Fibroblast of lung (primary cell): ENCODE data around the gene KNCN. TPM values are rescaled to one million over a fixed set of nuclear protein-coding genes. Genes with fewer than 3 reads are reported as not detected.

ENCODE experiments used
- DNase-seq, 2 donors: peaks; one replicate each; pipeline versions ENCODE4 v3.0.0 to v3.0.0-alpha.2; 2010; ENCODE audit warnings: low read depth in 2 of 2
- H2AFZ ChIP-seq: 2 replicates; pipeline ENCODE4 v1.5.1; 2012; ENCODE audit warnings: low read length, control low read depth, inconsistent platforms
- H3K27ac ChIP-seq: 2 replicates; pipeline ENCODE4 v1.5.1; 2011; ENCODE audit warnings: low read length, control low read depth; ENCODE audit not compliant: insufficient read depth
- H3K27me3 ChIP-seq: 2 replicates; pipeline ENCODE4 v1.5.1; 2011; ENCODE audit warnings: mild to moderate bottlenecking, low read length; ENCODE audit not compliant: control insufficient read depth, insufficient read depth
- H3K36me3 ChIP-seq: 2 replicates; pipeline ENCODE4 v1.5.1; 2011; ENCODE audit warnings: low read length; ENCODE audit not compliant: control insufficient read depth, insufficient read depth
- H3K4me1 ChIP-seq: 2 replicates; pipeline ENCODE4 v1.5.1; 2011; ENCODE audit warnings: low read length; ENCODE audit not compliant: control insufficient read depth, insufficient read depth; ENCODE audit errors: extremely low read depth
- H3K4me2 ChIP-seq: 2 replicates; pipeline ENCODE4 v1.5.1; 2011; ENCODE audit warnings: low read length, control low read depth; ENCODE audit not compliant: insufficient read depth; ENCODE audit errors: extremely low read depth
- H3K4me3 ChIP-seq, 4 experiments: fragments of 200-600 bp in 1 of 4; sonication (generic) in 1 of 4; replicated peaks in 1 of 4; 2 replicates each; pipeline ENCODE4 v1.5.1; 2011 to 2016; ENCODE audit warnings: low read length in 4 of 4, low read depth in 3 of 4, mild to moderate bottlenecking in 3 of 4, control low read depth in 2 of 4, inconsistent platforms in 1 of 4, mixed read lengths in 1 of 4; ENCODE audit not compliant: insufficient read depth in 1 of 4; ENCODE audit errors: control extremely low read depth in 1 of 4
- H3K79me2 ChIP-seq: 2 replicates; pipeline ENCODE4 v1.5.1; 2012; ENCODE audit warnings: mild to moderate bottlenecking, low read length, inconsistent platforms; ENCODE audit not compliant: control insufficient read depth, insufficient read depth
- H3K9ac ChIP-seq: 2 replicates; pipeline ENCODE4 v1.5.1; 2011; ENCODE audit warnings: mild to moderate bottlenecking, low read length, control low read depth; ENCODE audit not compliant: insufficient read depth
- H3K9me3 ChIP-seq: 2 replicates; pipeline ENCODE4 v1.5.1; 2012; ENCODE audit warnings: low read depth, low read length; ENCODE audit not compliant: control insufficient read depth, insufficient read depth
- H4K20me1 ChIP-seq: 2 replicates; pipeline ENCODE4 v1.5.1; 2011; ENCODE audit warnings: low read length; ENCODE audit not compliant: control insufficient read depth, insufficient read depth; ENCODE audit errors: extremely low read depth
- EZH2 ChIP-seq: IDR thresholded peaks from 2 replicates; pipeline ENCODE4 v1.5.1; 2012; ENCODE audit warnings: low read length, control low read depth, mild to moderate bottlenecking; ENCODE audit errors: missing control alignments
- polyA plus RNA-seq, 2 donors: library from polyadenylated mRNA; depleted of rRNA in 1 of 2; stranded (reverse) in 1 of 2; unstranded in 1 of 2; fragments of >200 nt; gene quantifications; 2 replicates each; pipeline ENCODE4 v1.2.1, GENCODE V29; 2011 to 2012; ENCODE audit warnings: missing spikeins in 1 of 2
- total RNA-seq: library from RNA; depleted of rRNA; stranded (reverse); fragments of >200 nt; gene quantifications from 2 replicates; pipeline ENCODE4 v1.2.1, GENCODE V29; 2014
- TF ChIP-seq, protein P1 (sequence below), 2 donors: IDR thresholded peaks in 1 of 2; conservative IDR thresholded peaks in 1 of 2; 1 replicate in 1 of 2; 2 replicates in 1 of 2; pipeline ENCODE4 v1.5.1; 2011 to 2012; ENCODE audit warnings: low read length in 2 of 2, control low read depth in 1 of 2, inconsistent platforms in 1 of 2, low read depth in 1 of 2, mild to moderate bottlenecking in 1 of 2

The KNCN gene
- total and polyA plus RNA-seq, 2 donors (not counting 1 experiment from before 2014, with no cell fraction given) = not detected

DNA sequence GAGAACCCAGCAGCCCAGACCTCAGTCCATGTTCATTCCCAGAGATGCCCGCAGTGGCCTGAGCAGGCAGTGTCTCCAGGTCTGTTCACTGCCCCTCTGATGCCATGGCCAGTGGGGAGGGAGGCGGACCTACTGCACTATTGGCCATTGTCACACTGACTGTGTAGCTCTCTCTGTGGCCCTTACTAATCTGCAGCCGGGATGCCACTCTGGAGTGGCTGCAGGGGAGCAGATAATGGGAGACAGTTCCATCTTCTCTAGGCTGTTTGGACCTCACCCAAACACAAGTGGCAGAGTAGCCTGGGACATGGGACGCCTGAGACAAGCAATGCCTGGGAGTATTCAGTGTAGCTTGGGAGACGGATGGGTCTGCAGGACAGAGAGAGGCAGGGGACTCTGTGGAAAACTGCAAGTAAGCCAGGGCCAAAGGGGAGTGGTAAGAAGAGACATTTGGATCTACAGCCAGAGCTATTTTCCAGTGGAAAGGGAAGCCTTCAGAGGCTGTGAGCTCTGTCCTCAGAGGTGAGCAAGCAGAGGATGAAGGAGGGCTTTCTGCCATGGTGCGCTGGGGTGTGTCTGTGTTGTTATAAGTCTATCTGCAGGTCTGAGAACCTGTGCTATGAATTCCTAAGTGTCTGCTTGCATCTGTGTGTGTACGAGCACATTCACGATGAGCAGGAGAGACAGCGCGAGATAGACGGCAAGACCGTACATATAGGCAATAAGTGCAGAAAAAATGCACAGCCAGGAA is 35.1 kb downstream of the KNCN start:
- Histone ChIP-seq H3K4me3 (no peak overlapping the region), H3K27ac (no peak overlapping the region), H3K4me1 (peaks cover 8% of the 10 kb centered on the region), H4K20me1 (no peaks in the 10 kb centered on the region), H3K27me3 (peaks cover 24% of the 10 kb centered on the region), H3K79me2 (no peaks in the 10 kb centered on the region), H3K9ac (no peak overlapping the region), H3K9me3 (no peaks in the 10 kb centered on the region), H3K4me2 (no peak overlapping the region), H2AFZ (no peak overlapping the region), H3K36me3 (no peaks in the 10 kb centered on the region)
- no peak for DNase-seq
- TF ChIP-seq EZH2 = no peak
- TF ChIP-seq, protein P1, sequence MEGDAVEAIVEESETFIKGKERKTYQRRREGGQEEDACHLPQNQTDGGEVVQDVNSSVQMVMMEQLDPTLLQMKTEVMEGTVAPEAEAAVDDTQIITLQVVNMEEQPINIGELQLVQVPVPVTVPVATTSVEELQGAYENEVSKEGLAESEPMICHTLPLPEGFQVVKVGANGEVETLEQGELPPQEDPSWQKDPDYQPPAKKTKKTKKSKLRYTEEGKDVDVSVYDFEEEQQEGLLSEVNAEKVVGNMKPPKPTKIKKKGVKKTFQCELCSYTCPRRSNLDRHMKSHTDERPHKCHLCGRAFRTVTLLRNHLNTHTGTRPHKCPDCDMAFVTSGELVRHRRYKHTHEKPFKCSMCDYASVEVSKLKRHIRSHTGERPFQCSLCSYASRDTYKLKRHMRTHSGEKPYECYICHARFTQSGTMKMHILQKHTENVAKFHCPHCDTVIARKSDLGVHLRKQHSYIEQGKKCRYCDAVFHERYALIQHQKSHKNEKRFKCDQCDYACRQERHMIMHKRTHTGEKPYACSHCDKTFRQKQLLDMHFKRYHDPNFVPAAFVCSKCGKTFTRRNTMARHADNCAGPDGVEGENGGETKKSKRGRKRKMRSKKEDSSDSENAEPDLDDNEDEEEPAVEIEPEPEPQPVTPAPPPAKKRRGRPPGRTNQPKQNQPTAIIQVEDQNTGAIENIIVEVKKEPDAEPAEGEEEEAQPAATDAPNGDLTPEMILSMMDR (conservative IDR thresholded peaks at IDR 0.05 in 1 of 2, IDR thresholded peaks at IDR 0.05 in 1 of 2; ENCODE audit: low read depth in 1 of 2, low read length in 2 of 2) = no peak

DNA sequence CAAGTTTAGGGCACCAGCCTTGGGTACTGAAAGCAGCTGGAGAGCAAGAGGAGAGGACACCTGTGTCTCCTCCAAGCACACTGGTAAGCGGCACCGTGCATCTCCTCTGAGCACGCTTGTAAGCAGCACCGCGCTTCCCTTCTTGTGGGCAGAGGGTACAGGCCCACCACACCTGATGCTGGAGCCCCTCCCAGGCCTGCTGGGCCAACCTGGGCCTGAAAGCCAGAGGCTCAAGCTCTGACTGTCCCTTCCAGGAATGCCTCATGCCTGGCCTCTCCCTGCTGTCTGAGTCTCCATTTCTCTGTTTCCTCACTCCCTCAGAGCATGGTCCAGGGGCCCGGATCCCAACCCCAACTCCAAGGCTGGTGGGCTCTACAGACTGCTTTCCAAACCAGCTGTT is 35.9 kb downstream of the KNCN start:
- Histone ChIP-seq H3K4me1 (peaks cover 6% of the 10 kb centered on the region), H3K4me2 (no peak overlapping the region), H3K9me3 (no peaks in the 10 kb centered on the region), H2AFZ (no peak overlapping the region), H3K79me2 (no peaks in the 10 kb centered on the region), H3K4me3 (no peak overlapping the region), H4K20me1 (no peaks in the 10 kb centered on the region), H3K27ac (no peak overlapping the region), H3K36me3 (no peaks in the 10 kb centered on the region), H3K27me3 (peaks cover 24% of the 10 kb centered on the region), H3K9ac (no peak overlapping the region)
- no peak for DNase-seq
- TF ChIP-seq EZH2 = no peak
- TF ChIP-seq, protein P1 (conservative IDR thresholded peaks at IDR 0.05 in 1 of 2, IDR thresholded peaks at IDR 0.05 in 1 of 2; ENCODE audit: low read depth in 1 of 2, low read length in 2 of 2) = no peak

GRCh38 chr1:46513536-46513935 is 37.9 kb downstream of the KNCN start:
- Histone ChIP-seq H3K4me1 (no peaks in the 10 kb centered on the region), H3K79me2 (no peaks in the 10 kb centered on the region), H3K27ac (no peak overlapping the region), H3K36me3 (no peaks in the 10 kb centered on the region), H3K9ac (no peak overlapping the region), H4K20me1 (no peaks in the 10 kb centered on the region), H3K4me3 (no peak overlapping the region), H2AFZ (no peak overlapping the region), H3K4me2 (no peak overlapping the region), H3K27me3 (peaks cover 21% of the 10 kb centered on the region), H3K9me3 (no peaks in the 10 kb centered on the region)
- no peak for TF ChIP-seq EZH2
- TF ChIP-seq, protein P1 (conservative IDR thresholded peaks at IDR 0.05 in 1 of 2, IDR thresholded peaks at IDR 0.05 in 1 of 2; ENCODE audit: low read depth in 1 of 2, low read length in 2 of 2) = no peak
- no peak for DNase-seq
